HG02763 (cell line): ENCODE results near the gene ERN2.
"Not testable (repeated sequence)": the region's sequence is repeated elsewhere in the genome, so short reads cannot be mapped to it uniquely, and the experiment has no call there.

Experiments
- ATAC-seq: cut with Tn5 transposase; IDR thresholded peaks from one replicate; pipeline ENCODE4 v1.9.1; 2021; ENCODE audit warnings: mild to moderate bottlenecking, moderate library complexity; ENCODE audit not compliant: unreplicated experiment

The ERN2 gene

DNA sequence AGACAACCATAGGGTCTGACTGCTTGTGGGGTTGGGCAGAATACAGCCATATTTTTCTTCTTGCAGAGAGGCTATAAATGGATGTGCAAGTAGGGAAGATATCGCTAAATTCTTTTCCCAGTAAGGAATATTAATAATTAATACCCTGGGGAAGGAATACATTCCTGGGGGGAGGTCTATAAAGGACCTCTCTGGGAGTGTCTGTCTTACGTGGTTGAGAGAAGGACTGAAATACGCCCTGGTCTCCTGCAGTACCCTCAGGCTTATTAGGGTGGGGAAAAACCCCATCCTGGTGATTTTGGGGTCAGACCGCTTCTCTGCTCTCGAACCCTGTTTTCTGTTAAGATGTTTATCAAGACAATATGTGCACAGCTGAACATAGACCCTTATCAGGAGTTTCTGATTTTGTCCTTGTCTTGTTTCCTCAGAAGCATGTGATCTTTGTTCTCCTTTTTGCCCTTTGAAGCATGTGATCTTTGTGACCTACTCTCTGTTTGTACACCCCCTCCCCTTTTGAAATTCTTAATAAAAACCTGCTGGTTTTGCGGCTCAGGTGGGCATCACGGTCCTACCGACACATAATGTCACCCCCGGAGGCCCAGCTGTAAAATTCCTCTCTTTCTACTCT is 9.7 kb upstream of the ERN2 start:
- not testable (repeated sequence) for ATAC-seq

GRCh38 chr16:23716484-23716883 is 3.5 kb upstream of the ERN2 start:
- ATAC-seq: no peak

- ATAC-seq: no peak
Observed at GRCh38 chr16:23711785-23712184, 1.2 kb downstream of the ERN2 start.

DNA sequence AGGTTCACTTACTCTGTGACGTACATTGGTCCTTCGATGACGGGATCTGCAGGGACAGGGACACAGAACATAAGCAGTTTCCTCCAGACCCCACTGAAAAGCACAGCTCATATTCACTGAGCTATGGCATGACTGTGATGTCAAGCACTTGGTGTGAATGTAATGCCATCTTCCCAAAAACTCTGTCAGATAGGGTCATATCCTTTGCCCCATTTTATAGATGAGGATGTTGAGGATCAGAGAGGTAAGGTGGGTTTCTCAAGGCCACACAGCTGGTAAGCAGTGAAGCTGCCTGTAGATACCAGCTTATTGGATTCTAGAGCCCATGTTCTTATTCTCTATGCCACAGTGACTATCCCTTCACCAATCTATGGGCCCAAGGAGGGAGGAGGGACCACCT is 2.5 kb downstream of the ERN2 start:
- no peak for ATAC-seq

- no peak for ATAC-seq
Observed at GRCh38 chr16:23710008-23710407, 3.0 kb downstream of the ERN2 start.

DNA sequence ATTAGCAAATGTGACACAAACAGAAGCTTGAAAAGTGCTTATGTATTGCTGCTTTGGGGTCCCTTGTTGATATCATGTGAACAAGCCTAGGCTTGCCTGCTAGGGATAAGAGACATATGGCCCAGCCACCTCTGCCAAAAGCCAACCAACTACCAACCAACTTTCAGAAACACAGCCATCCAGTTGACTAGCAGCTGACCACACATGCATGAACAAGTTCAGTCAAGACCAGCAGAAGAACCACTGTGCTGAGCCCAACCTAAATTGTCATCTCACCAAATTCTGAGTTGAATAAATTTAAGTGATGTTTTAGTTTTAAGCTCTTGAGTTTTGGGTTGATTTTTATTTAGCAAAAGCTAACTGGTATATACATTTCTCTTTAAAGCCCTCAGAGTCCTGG is 3.5 kb downstream of the ERN2 start:
- ATAC-seq: no peak

GRCh38 chr16:23706439-23706838 is 6.6 kb downstream of the ERN2 start:
- ATAC-seq: no peak

GRCh38 chr16:23705517-23705902 is 7.5 kb downstream of the ERN2 start:
- ATAC-seq: no peak

DNA sequence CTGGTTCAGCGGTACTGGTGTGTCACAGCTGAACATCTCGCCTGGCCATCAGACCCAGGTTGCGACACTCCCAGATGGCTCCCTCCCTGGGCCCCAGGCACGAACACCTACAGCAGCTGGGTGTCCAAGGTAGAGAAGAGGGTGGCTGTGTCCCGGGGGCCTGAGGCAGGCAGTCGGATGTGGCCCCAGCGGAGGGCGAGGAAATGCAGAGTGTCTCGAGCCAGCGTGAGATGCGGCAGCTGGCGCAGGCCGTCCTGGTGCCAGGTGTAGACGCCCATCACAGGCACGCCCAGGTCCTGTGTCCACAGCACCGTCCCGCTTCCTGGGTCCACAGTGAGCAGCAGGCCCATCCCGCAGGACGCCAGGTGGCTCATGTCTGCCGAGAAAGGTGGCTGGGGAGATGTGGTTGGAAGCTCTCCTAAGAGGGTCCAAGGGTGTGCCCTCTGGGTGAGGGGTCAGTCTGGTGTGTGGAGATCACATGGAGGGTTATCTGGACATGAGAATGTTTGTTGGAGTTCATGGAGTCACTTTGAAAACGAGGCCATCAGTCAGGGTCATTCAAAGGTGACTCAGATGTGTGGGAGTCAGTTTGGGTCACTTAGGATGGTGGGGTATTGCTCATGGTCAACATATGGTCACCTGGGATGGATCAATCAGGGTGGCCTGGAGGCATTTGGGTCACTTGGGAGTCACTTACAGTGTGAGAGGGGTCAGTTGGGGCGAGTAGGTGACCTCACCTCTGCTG is 8.1 kb downstream of the ERN2 start:
- ATAC-seq: no peak

GRCh38 chr16:23702951-23703350 is 10.1 kb downstream of the ERN2 start:
- no peak for ATAC-seq

DNA sequence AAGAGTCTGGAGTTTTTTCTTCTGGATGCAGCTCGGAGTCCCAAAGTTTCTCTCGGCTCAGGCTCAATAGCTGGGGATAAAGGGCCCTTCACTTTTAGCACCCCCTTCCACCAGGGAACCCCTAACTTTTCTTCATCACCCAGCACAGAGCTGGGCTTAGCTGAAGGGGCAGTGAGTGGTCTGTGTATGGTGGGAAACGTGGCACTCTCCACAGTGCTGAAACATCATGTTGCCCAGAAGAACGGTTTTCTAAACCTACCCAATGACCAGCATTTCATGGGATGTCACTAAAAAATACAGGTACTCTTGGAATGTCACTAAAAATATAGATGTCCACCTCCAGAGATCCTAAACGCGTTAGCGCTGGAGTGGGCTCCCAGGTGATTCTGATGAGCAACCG is 12.0 kb downstream of the ERN2 start:
- no peak for ATAC-seq

DNA sequence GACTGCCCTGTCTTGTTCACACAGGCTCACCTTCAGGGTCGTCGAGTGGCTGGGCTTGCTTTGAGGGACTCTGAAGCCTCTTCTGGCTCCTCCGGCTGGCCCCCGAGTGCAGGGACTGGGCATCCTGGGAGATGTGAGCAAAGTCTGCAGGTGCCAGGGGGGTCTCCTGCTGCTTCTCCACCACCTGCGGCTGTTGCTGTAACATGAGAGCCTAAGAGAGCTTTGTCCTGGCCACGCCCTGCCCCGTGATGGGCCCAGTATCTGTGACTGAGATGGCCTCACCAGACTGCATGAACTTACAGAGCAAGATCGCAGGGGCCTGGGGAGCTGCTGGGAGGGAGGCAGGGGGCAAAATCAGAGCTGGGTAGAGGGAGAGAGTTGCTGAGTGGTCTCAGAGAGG is 12.5 kb downstream of the ERN2 start:
- ATAC-seq: no peak

- ATAC-seq: no peak
Observed at GRCh38 chr16:23700093-23700492, 12.9 kb downstream of the ERN2 start.

DNA sequence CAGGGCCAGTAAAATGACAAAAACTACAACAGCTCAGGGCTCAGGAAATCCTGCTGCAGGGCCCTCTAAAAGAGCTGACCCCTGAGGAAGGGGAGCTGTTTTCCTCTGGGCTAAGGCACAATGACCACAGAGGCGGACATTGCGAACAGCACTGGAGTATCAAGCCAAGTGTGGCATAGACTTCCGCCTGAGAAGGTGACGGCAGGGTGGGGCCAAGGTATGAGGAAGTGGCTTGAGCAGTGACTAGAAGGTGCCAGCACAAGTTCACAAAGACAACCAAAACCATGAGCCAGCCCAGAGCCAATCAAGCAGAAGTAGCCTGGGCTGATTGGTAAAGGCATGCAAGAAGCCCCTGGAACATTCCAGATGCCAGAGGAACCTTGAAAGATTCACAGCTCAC is 13.9 kb downstream of the ERN2 start:
- no peak for ATAC-seq

DNA sequence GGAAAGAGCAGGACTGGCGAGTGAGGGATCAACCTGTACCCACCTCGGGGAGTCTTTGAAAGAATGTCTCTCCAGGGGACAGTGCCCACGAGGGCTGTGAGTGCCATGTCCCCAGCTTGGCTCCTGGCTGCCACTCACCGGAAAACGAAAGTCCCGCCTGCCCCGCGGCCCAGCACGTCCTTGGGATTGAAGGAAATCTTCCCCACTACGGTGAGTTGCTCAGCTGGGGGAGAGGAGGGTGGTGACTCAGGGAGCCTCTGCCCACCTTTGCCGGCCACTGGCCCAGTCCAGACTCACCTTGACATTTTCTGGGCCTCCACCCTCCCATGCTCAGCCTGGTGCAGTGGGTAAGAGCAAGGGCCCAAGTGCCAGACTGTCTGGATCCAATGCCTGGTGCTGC is 17.3 kb downstream of the ERN2 start:
- no peak for ATAC-seq

- ATAC-seq: no peak
Observed at GRCh38 chr16:23694644-23695373, 18.2 kb downstream of the ERN2 start.

GRCh38 chr16:23694265-23694643 is 18.8 kb downstream of the ERN2 start:
- no peak for ATAC-seq

DNA sequence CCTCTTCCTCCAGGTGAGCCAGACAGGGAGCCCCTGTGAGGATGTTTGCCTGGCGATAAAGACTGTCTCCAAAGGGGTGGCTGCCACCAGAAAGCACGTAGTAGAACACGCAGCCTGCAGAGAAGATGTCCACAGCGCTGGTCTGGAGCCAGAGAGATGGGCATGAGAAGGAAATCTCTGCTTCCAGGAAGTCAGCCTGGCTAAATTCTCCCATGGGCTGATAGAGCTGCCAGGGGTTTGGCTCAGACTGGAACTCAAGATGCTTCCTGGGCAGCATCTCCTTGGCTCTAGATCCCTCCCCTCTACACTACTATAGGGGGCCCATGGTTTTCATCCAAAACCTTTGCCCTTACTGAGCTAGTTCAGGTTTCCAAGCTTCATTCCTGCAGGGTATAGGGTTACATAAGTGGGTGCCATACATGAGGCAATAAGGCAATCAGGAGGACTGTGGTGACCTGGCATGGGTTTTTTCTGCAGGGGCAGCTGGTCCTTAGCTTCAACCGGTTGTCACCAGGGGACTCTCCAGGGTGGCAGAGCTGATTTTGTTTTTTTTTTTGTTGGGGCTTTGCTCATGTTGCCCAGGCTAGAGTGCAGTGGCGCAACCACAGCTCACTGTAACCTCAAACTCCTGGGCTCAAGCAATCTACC is 20.7 kb downstream of the ERN2 start:
- no peak for ATAC-seq

- ATAC-seq: no peak
Observed at GRCh38 chr16:23691483-23692189, 21.4 kb downstream of the ERN2 start.

DNA sequence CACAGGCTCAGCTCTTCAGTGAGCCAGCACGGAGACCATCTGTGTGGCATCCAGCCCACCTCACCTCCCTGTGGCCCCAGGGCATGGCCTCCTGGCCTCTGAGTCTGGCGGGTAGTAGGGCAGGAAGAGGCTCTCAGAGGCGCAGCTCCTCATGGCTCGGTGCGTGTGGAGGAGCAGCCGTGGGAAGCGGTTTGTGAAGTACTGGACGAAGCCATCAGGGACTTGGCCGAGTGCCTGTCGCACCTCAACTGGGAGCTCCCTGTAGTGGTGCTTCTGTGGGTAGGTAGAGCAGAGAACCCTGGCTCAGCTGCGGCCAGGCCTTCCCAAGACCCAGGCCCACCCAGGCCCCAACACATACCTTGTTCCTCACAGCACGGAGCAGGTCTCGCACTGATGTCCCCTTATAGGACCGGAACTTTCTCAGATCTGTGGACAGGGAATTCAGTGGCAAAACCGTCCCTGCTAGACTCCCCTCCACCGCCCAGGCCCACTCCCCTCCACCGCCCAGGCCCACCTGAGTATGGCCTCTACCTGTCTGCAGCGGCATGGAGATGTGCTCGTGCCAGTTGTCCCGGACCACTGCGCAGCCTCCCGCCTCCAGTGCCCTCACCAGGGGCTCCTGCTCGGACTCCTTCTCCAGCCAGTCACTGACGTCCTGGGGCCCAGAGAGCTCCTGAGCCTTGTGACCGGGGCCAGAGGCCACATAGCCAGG is 22.1 kb downstream of the ERN2 start:
- no peak for ATAC-seq
